ENCODE measurements around the gene TPST1.

Gene TPST1

GRCh38 chr7:66182920-66183319 is 22.2 kb upstream of the TPST1 start:
- Histone ChIP-seq H3K36me3 (ENCODE audit: insufficient read depth, low read length) (no peaks in the 10 kb centered on the region), H3K4me3 (ENCODE audit: low read depth in 1 of 2, low read length in 2 of 2) (no peak overlapping the region), H4K20me1 (ENCODE audit: insufficient read depth, low read length) (no peaks in the 10 kb centered on the region), H3K27ac (ENCODE audit: low read length) (no peak overlapping the region), H3K4me2 (ENCODE audit: insufficient read depth, low read length) (no peak overlapping the region), H3K9me3 (ENCODE audit: insufficient read depth, low read length, severe bottlenecking) (no peaks in the 10 kb centered on the region), H3K79me2 (ENCODE audit: insufficient read depth, low read length) (no peaks in the 10 kb centered on the region), H2AFZ (ENCODE audit: low read depth, low read length) (no peak overlapping the region), H3K27me3 (ENCODE audit: insufficient read depth, low read length, poor library complexity) (no peaks in the 10 kb centered on the region), H3K4me1 (ENCODE audit: insufficient read depth, low read length) (no peaks in the 10 kb centered on the region), H3K9ac (ENCODE audit: low read depth, low read length) (no peak overlapping the region)
- DNase-seq, result no peak
- no peak for ATAC-seq (ENCODE audit: insufficient read depth, low read depth)
- TF ChIP-seq CTCF (IDR thresholded peaks at IDR 0.05; ENCODE audit: borderline replicate concordance, extremely low read depth, low read length, poor library complexity, severe bottlenecking), result no peak
- no peak for TF ChIP-seq EZH2 (IDR thresholded peaks at IDR 0.05; ENCODE audit: borderline replicate concordance, low read depth, low read length, severe bottlenecking)

DNA sequence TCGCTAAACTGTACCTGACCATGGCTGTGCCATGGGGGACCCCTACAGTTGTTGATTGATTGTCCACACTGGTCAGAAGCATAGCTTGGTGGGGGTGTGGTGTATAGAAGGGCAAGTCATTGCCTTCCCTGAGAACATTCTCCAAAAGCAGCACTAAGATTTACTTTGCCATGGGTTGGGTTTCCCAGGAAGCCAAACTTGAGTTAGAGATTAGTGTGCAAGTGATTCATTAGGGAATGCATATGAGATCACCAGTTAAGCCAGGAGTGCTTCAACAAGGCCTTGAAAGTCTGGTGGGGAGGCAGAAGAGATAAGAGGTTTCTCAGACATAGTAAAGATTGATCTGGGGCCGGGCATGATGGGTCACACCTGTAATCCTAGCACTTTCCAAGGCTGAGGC is 21.4 kb upstream of the TPST1 start:
- Histone ChIP-seq H4K20me1 (ENCODE audit: insufficient read depth, low read length) (no peaks in the 10 kb centered on the region), H3K9ac (ENCODE audit: low read depth, low read length) (no peak overlapping the region), H3K9me3 (ENCODE audit: insufficient read depth, low read length, severe bottlenecking) (no peaks in the 10 kb centered on the region), H3K4me2 (ENCODE audit: insufficient read depth, low read length) (no peak overlapping the region), H3K79me2 (ENCODE audit: insufficient read depth, low read length) (no peaks in the 10 kb centered on the region), H3K4me3 (ENCODE audit: low read depth in 1 of 2, low read length in 2 of 2) (no peak overlapping the region), H3K27ac (ENCODE audit: low read length) (no peak overlapping the region), H3K36me3 (ENCODE audit: insufficient read depth, low read length) (no peaks in the 10 kb centered on the region), H2AFZ (ENCODE audit: low read depth, low read length) (no peak overlapping the region), H3K27me3 (ENCODE audit: insufficient read depth, low read length, poor library complexity) (no peaks in the 10 kb centered on the region), H3K4me1 (ENCODE audit: insufficient read depth, low read length) (no peaks in the 10 kb centered on the region)
- ATAC-seq (ENCODE audit: insufficient read depth, low read depth), result no peak
- DNase-seq, result no peak
- TF ChIP-seq CTCF (IDR thresholded peaks at IDR 0.05; ENCODE audit: borderline replicate concordance, extremely low read depth, low read length, poor library complexity, severe bottlenecking) (no peak), EZH2 (IDR thresholded peaks at IDR 0.05; ENCODE audit: borderline replicate concordance, low read depth, low read length, severe bottlenecking) (no peak)

DNA sequence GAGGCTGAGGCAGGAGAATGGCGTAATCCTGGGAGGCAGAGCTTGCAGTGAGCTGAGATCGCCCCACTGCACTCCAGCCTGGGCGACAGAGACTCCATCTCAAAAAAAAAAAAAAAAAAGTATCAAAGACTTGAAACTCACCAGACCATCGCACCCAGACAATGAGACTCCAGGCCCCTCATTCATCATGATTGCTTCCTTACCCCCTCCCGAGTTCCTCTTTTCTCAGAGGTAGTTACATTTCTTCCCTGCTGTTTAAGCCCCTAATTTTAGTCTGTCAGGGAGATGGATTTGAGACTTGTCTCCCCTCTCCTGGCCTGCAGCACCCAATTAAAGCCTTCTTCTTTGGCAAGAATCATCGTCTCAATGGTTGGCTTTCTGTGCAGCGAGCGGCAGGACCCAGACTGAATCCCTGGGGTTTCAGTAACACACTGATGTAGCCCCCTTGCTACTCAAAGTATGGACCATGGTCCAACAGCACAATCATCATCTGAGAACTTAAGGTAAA is 19.4 kb upstream of the TPST1 start:
- no peak overlapping the region for H3K27ac ChIP-seq (ENCODE audit: low read length)
- no peaks in the 10 kb centered on the region for H3K9me3 ChIP-seq (ENCODE audit: insufficient read depth, low read length, severe bottlenecking)
- H3K36me3 ChIP-seq (ENCODE audit: insufficient read depth, low read length), result no peaks in the 10 kb centered on the region
- no peaks in the 10 kb centered on the region for H4K20me1 ChIP-seq (ENCODE audit: insufficient read depth, low read length)
- no peak overlapping the region for H3K4me3 ChIP-seq (ENCODE audit: low read depth in 1 of 2, low read length in 2 of 2)
- H3K27me3 ChIP-seq (ENCODE audit: insufficient read depth, low read length, poor library complexity), result no peaks in the 10 kb centered on the region
- H2AFZ ChIP-seq (ENCODE audit: low read depth, low read length), result no peak overlapping the region
- H3K4me1 ChIP-seq (ENCODE audit: insufficient read depth, low read length), result no peaks in the 10 kb centered on the region
- TF ChIP-seq EZH2 (IDR thresholded peaks at IDR 0.05; ENCODE audit: borderline replicate concordance, low read depth, low read length, severe bottlenecking), result no peak
- ATAC-seq (ENCODE audit: insufficient read depth, low read depth) (no peak), DNase-seq (no peak)
- H3K9ac ChIP-seq (ENCODE audit: low read depth, low read length), result no peak overlapping the region
- no peaks in the 10 kb centered on the region for H3K79me2 ChIP-seq (ENCODE audit: insufficient read depth, low read length)
- H3K4me2 ChIP-seq (ENCODE audit: insufficient read depth, low read length), result no peak overlapping the region

GRCh38 chr7:66186991-66187390 is 18.1 kb upstream of the TPST1 start:
- no peak overlapping the region for H3K9ac ChIP-seq (ENCODE audit: low read depth, low read length)
- no peak overlapping the region for H2AFZ ChIP-seq (ENCODE audit: low read depth, low read length)
- no peak for DNase-seq
- H3K4me3 ChIP-seq (ENCODE audit: low read depth in 1 of 2, low read length in 2 of 2), result no peak overlapping the region
- H4K20me1 ChIP-seq (ENCODE audit: insufficient read depth, low read length), result no peaks in the 10 kb centered on the region
- no peak overlapping the region for H3K4me2 ChIP-seq (ENCODE audit: insufficient read depth, low read length)
- no peaks in the 10 kb centered on the region for H3K79me2 ChIP-seq (ENCODE audit: insufficient read depth, low read length)
- H3K36me3 ChIP-seq (ENCODE audit: insufficient read depth, low read length), result no peaks in the 10 kb centered on the region
- H3K27ac ChIP-seq (ENCODE audit: low read length), result no peak overlapping the region
- ATAC-seq (ENCODE audit: insufficient read depth, low read depth), result no peak
- H3K4me1 ChIP-seq (ENCODE audit: insufficient read depth, low read length), result no peaks in the 10 kb centered on the region
- no peaks in the 10 kb centered on the region for H3K27me3 ChIP-seq (ENCODE audit: insufficient read depth, low read length, poor library complexity)
- H3K9me3 ChIP-seq (ENCODE audit: insufficient read depth, low read length, severe bottlenecking), result no peaks in the 10 kb centered on the region
- TF ChIP-seq EZH2 (IDR thresholded peaks at IDR 0.05; ENCODE audit: borderline replicate concordance, low read depth, low read length, severe bottlenecking) (no peak), CTCF (IDR thresholded peaks at IDR 0.05; ENCODE audit: borderline replicate concordance, extremely low read depth, low read length, poor library complexity, severe bottlenecking) (no peak)
